HEK293T (cell line): ENCODE measurements around the gene DNAH12.

Experiments used
- CTCF ChIA-PET: fragments of 350-600 bp; formaldehyde crosslinking; extraction: SDS; loops from one replicate; lab custom pipeline; 2021; ENCODE audit warnings: antibody characterized with exemption, inconsistent platforms; lab: Yijun Ruan, JAX
- POLR2A ChIA-PET: fragments of 350-600 bp; formaldehyde crosslinking; extraction: SDS; loops from one replicate; lab custom pipeline; 2020; ENCODE audit warnings: antibody characterized with exemption, inconsistent platforms; lab: Yijun Ruan, JAX
- DNase-seq: peaks from one replicate; pipeline ENCODE4 v3.0.0; 2012; ENCODE audit warnings: mixed read lengths; ENCODE audit errors: extremely low spot score
- ARNT ChIP-seq: fragments of 450-650 bp; IDR thresholded peaks from 2 replicates; pipeline ENCODE4 v1.6.1; 2017; ENCODE audit warnings: mild to moderate bottlenecking
- BHLHE40 ChIP-seq: fragments of 450-650 bp; IDR thresholded peaks from 2 replicates; pipeline ENCODE4 v1.6.1; 2016; ENCODE audit warnings: mild to moderate bottlenecking, moderate library complexity, borderline replicate concordance
- CTBP1 ChIP-seq: fragments of 450-650 bp; IDR thresholded peaks from 2 replicates; pipeline ENCODE4 v1.6.1; 2016; ENCODE audit warnings: borderline replicate concordance
- ELF4 ChIP-seq: fragments of 450-650 bp; IDR thresholded peaks from 2 replicates; pipeline ENCODE4 v1.6.1; 2017; ENCODE audit warnings: antibody characterized with exemption
- FOXA1 ChIP-seq: fragments of 450-650 bp; IDR thresholded peaks from 2 replicates; pipeline ENCODE4 v1.6.1; 2016; ENCODE audit warnings: mild to moderate bottlenecking
- FOXK2 ChIP-seq: fragments of 450-650 bp; IDR thresholded peaks from 2 replicates; pipeline ENCODE4 v1.6.1; 2016; ENCODE audit warnings: mild to moderate bottlenecking
- FOXM1 ChIP-seq: fragments of 450-650 bp; IDR thresholded peaks from 2 replicates; pipeline ENCODE4 v1.6.1; 2017; ENCODE audit warnings: mild to moderate bottlenecking, borderline replicate concordance
- HDGF ChIP-seq: fragments of 450-650 bp; IDR thresholded peaks from 2 replicates; pipeline ENCODE4 v1.6.1; 2017; ENCODE audit warnings: antibody characterized with exemption, borderline replicate concordance
- L3MBTL2 ChIP-seq: fragments of 450-650 bp; conservative IDR thresholded peaks from 2 replicates; pipeline ENCODE4 v1.6.1; 2016; ENCODE audit warnings: mild to moderate bottlenecking
- LEF1 ChIP-seq: fragments of 450-650 bp; IDR thresholded peaks from 2 replicates; pipeline ENCODE4 v1.6.1; 2017; ENCODE audit warnings: mild to moderate bottlenecking, borderline replicate concordance
- NFRKB ChIP-seq: fragments of 450-650 bp; IDR thresholded peaks from 2 replicates; pipeline ENCODE4 v1.6.1; 2016; ENCODE audit warnings: mild to moderate bottlenecking, moderate library complexity
- PKNOX1 ChIP-seq: fragments of 450-650 bp; IDR thresholded peaks from 2 replicates; pipeline ENCODE4 v1.6.1; 2016
- SP1 ChIP-seq: fragments of 450-650 bp; IDR thresholded peaks from 2 replicates; pipeline ENCODE4 v1.6.1; 2017
- SUZ12 ChIP-seq: fragments of 450-650 bp; IDR thresholded peaks from 2 replicates; pipeline ENCODE4 v1.6.1; 2016; ENCODE audit warnings: mild to moderate bottlenecking
- TARDBP ChIP-seq: fragments of 450-650 bp; IDR thresholded peaks from 2 replicates; pipeline ENCODE4 v1.6.1; 2016
- ZNF384 ChIP-seq: fragments of 450-650 bp; IDR thresholded peaks from 2 replicates; pipeline ENCODE4 v1.6.1; 2016

DNAH12 gene

GRCh38 chr3:57420001-57420400 lies 124.1 kb downstream of the DNAH12 start:
- CTCF ChIA-PET = interaction anchor here (0.5 kb wide), 1 partner anchor 50 kb away, joined by 3 read pairs; no protein-coding TSS in a partner anchor
- POLR2A ChIA-PET = no interaction called here
- DNase-seq = no peak
- TF ChIP-seq PKNOX1 = no peak
- no peak for TF ChIP-seq SUZ12
- no peak for TF ChIP-seq FOXM1
- TF ChIP-seq FOXA1 = no peak
- no peak for TF ChIP-seq L3MBTL2
- no peak for TF ChIP-seq ELF4
- TF ChIP-seq LEF1 = no peak
- TF ChIP-seq ARNT = no peak
- TF ChIP-seq ZNF384 = no peak
- TF ChIP-seq NFRKB = no peak
- no peak for TF ChIP-seq TARDBP
- TF ChIP-seq BHLHE40 = no peak
- no peak for TF ChIP-seq SP1
- no peak for TF ChIP-seq CTBP1
- TF ChIP-seq HDGF = no peak
- no peak for TF ChIP-seq FOXK2

- no peak for TF ChIP-seq SUZ12
- no peak for TF ChIP-seq CTBP1
- no peak for TF ChIP-seq LEF1
- no peak for TF ChIP-seq ZNF384
- TF ChIP-seq PKNOX1 = no peak
- no peak for TF ChIP-seq ELF4
- no peak for TF ChIP-seq L3MBTL2
- TF ChIP-seq BHLHE40 = no peak
- no peak for TF ChIP-seq HDGF
- no peak for TF ChIP-seq ARNT
- TF ChIP-seq TARDBP = no peak
- TF ChIP-seq NFRKB = no peak
- TF ChIP-seq FOXA1 = no peak
- TF ChIP-seq SP1 = no peak
- no peak for TF ChIP-seq FOXM1
- TF ChIP-seq FOXK2 = no peak
- ChIA-PET CTCF (no interaction called here), POLR2A (no interaction called here)
- DNase-seq = no peak
Observed at GRCh38 chr3:57411715-57412114, 132.4 kb downstream of the DNAH12 start.

GRCh38 chr3:57409471-57409870 lies 134.7 kb downstream of the DNAH12 start:
- ChIA-PET POLR2A (no interaction called here), CTCF (no interaction called here)
- no peak for TF ChIP-seq FOXM1
- TF ChIP-seq PKNOX1 = no peak
- TF ChIP-seq BHLHE40 = no peak
- TF ChIP-seq ARNT = no peak
- TF ChIP-seq L3MBTL2 = no peak
- no peak for TF ChIP-seq FOXK2
- TF ChIP-seq SP1 = no peak
- TF ChIP-seq HDGF = no peak
- no peak for TF ChIP-seq CTBP1
- no peak for TF ChIP-seq ZNF384
- TF ChIP-seq ELF4 = no peak
- TF ChIP-seq NFRKB = no peak
- no peak for TF ChIP-seq TARDBP
- no peak for TF ChIP-seq LEF1
- TF ChIP-seq SUZ12 = no peak
- no peak for TF ChIP-seq FOXA1
- DNase-seq = no peak

- no peak for DNase-seq
- ChIA-PET POLR2A (no interaction called here), CTCF (no interaction called here)
- TF ChIP-seq LEF1 = no peak
- TF ChIP-seq L3MBTL2 = no peak
- TF ChIP-seq HDGF = no peak
- no peak for TF ChIP-seq NFRKB
- TF ChIP-seq ZNF384 = no peak
- TF ChIP-seq ELF4 = no peak
- no peak for TF ChIP-seq ARNT
- no peak for TF ChIP-seq PKNOX1
- TF ChIP-seq TARDBP = no peak
- no peak for TF ChIP-seq FOXM1
- no peak for TF ChIP-seq FOXA1
- no peak for TF ChIP-seq SP1
- no peak for TF ChIP-seq FOXK2
- no peak for TF ChIP-seq SUZ12
- TF ChIP-seq CTBP1 = no peak
- TF ChIP-seq BHLHE40 = no peak
Observed at GRCh38 chr3:57402675-57403074, 141.5 kb downstream of the DNAH12 start.
